ENCODE results near the gene AFF4.

AFF4 gene

GRCh38 chr5:132886064-132886823 is 77.2 kb downstream of the AFF4 start:
- ATAC-seq = no peak

DNA sequence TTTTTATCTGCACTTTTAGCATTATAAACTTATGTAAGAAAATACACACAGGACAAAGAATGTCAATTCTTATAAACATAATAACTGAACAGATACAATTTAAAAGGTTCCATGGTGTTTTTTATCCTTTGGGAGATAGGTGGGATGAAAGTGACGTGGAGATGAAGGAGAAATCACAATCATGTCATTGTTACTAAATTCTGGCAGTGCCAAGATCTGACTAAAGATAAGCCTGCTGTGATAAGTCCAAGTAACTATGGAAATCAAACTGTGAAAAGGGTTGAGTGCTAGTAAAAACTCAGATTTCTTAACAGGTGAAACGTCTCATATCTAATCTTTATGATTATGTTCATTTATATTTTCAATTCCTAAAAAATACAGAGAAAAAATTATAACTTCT is 78.9 kb downstream of the AFF4 start:
- ATAC-seq = no peak

More at GRCh38 chr5:132886064-132886823, 77.2 kb downstream of the AFF4 start:
- no peak for TF ChIP-seq PPARA (CRISPR knock-in tag; IDR thresholded peaks at IDR 0.05; ENCODE audit: borderline replicate concordance)
- no peak for TF ChIP-seq CREB5 (CRISPR knock-in tag; IDR thresholded peaks at IDR 0.05; ENCODE audit: low read depth)
- no peak for TF ChIP-seq PATZ1 (CRISPR knock-in tag; IDR thresholded peaks at IDR 0.05; ENCODE audit: borderline replicate concordance)
- no peak for TF ChIP-seq TOX (CRISPR knock-in tag; IDR thresholded peaks at IDR 0.05; ENCODE audit: borderline replicate concordance)
- no peak for TF ChIP-seq ZC3H10 (CRISPR knock-in tag; IDR thresholded peaks at IDR 0.05)
- TF ChIP-seq GLIS3 (CRISPR knock-in tag; IDR thresholded peaks at IDR 0.05) = no peak
- TF ChIP-seq ZNF8 (CRISPR knock-in tag; IDR thresholded peaks at IDR 0.05) = no peak
- TF ChIP-seq ZNF565 (CRISPR knock-in tag; conservative IDR thresholded peaks at IDR 0.05; ENCODE audit: low read depth) = no peak
- no peak for TF ChIP-seq OSR1 (CRISPR knock-in tag; IDR thresholded peaks at IDR 0.05)
- TF ChIP-seq ZFP30 (CRISPR knock-in tag; IDR thresholded peaks at IDR 0.05) = no peak
- TF ChIP-seq SNAI2 (CRISPR knock-in tag; IDR thresholded peaks at IDR 0.05) = no peak

More for the DNA sequence above, 78.9 kb downstream of the AFF4 start:
- no peak for TF ChIP-seq OSR1 (CRISPR knock-in tag; IDR thresholded peaks at IDR 0.05)
- TF ChIP-seq ARNTL (CRISPR knock-in tag; IDR thresholded peaks at IDR 0.05; ENCODE audit: borderline replicate concordance, low read depth) = no peak
- no peak for TF ChIP-seq POU6F1 (CRISPR knock-in tag; IDR thresholded peaks at IDR 0.05; ENCODE audit: borderline replicate concordance, low read depth)
- no peak for TF ChIP-seq ZNF8 (CRISPR knock-in tag; IDR thresholded peaks at IDR 0.05)
- TF ChIP-seq GLIS3 (CRISPR knock-in tag; IDR thresholded peaks at IDR 0.05) = no peak
- no peak for TF ChIP-seq SNAI2 (CRISPR knock-in tag; IDR thresholded peaks at IDR 0.05)
- no peak for TF ChIP-seq ZNF70 (CRISPR knock-in tag; IDR thresholded peaks at IDR 0.05)
- no peak for TF ChIP-seq ZC3H10 (CRISPR knock-in tag; IDR thresholded peaks at IDR 0.05)
- TF ChIP-seq CREB5 (CRISPR knock-in tag; IDR thresholded peaks at IDR 0.05; ENCODE audit: low read depth) = no peak
- TF ChIP-seq PPARA (CRISPR knock-in tag; IDR thresholded peaks at IDR 0.05; ENCODE audit: borderline replicate concordance) = no peak
- TF ChIP-seq RARB (CRISPR knock-in tag; IDR thresholded peaks at IDR 0.05) = no peak
- no peak for TF ChIP-seq TSHZ2 (CRISPR knock-in tag; IDR thresholded peaks at IDR 0.05)
- TF ChIP-seq ISL1 (CRISPR knock-in tag; IDR thresholded peaks at IDR 0.05) = no peak
- TF ChIP-seq ZFP3 (CRISPR knock-in tag; IDR thresholded peaks at IDR 0.05) = no peak
- no peak for TF ChIP-seq TOX (CRISPR knock-in tag; IDR thresholded peaks at IDR 0.05; ENCODE audit: borderline replicate concordance)
- no peak for TF ChIP-seq ZNF565 (CRISPR knock-in tag; conservative IDR thresholded peaks at IDR 0.05; ENCODE audit: low read depth)
- TF ChIP-seq ZFP30 (CRISPR knock-in tag; IDR thresholded peaks at IDR 0.05) = no peak
- TF ChIP-seq ESRRG (CRISPR knock-in tag; IDR thresholded peaks at IDR 0.05) = no peak
- TF ChIP-seq BACH2 (CRISPR knock-in tag; IDR thresholded peaks at IDR 0.05; ENCODE audit: borderline replicate concordance) = no peak
- no peak for TF ChIP-seq CSDC2 (CRISPR knock-in tag; IDR thresholded peaks at IDR 0.05)
